T-helper 1 cell treated with Interleukin-12 subunit alpha and Interleukin-12 subunit beta and Interleukin-4 antibody, amounts not matched to agents 30 μg/mL and 1 μg/mL, for 36 hours (primary cell): ENCODE results near the gene TMEM183A.

Experiments used
- H3K27ac Mint-ChIP-seq: one replicate; pipeline ENCODE4 v1.8.0; 2021; ENCODE audit warnings: mild to moderate bottlenecking, mixed read lengths
- H3K27me3 Mint-ChIP-seq: one replicate; pipeline ENCODE4 v1.8.0; 2021; ENCODE audit warnings: low read depth, mixed read lengths
- H3K36me3 Mint-ChIP-seq: one replicate; pipeline ENCODE4 v1.8.0; 2021; ENCODE audit warnings: low read depth, mixed read lengths
- H3K4me1 Mint-ChIP-seq: one replicate; pipeline ENCODE4 v1.8.0; 2021; ENCODE audit warnings: low read depth, mixed read lengths
- H3K4me3 Mint-ChIP-seq: one replicate; pipeline ENCODE4 v1.8.0; 2021; ENCODE audit warnings: mild to moderate bottlenecking, moderate library complexity, mixed read lengths
- H3K9me3 Mint-ChIP-seq: one replicate; pipeline ENCODE4 v1.8.0; 2021; ENCODE audit warnings: mixed read lengths

Gene TMEM183A

GRCh38 chr1:203033287-203033686 lies 26.1 kb downstream of the TMEM183A start:
- Mint-ChIP-seq H3K4me3 (no peak overlapping the region), H3K4me1 (peaks cover 11% of the 10 kb centered on the region), H3K9me3 (no peaks in the 10 kb centered on the region), H3K27me3 (no peaks in the 10 kb centered on the region), H3K27ac (no peak overlapping the region), H3K36me3 (no peaks in the 10 kb centered on the region)

DNA sequence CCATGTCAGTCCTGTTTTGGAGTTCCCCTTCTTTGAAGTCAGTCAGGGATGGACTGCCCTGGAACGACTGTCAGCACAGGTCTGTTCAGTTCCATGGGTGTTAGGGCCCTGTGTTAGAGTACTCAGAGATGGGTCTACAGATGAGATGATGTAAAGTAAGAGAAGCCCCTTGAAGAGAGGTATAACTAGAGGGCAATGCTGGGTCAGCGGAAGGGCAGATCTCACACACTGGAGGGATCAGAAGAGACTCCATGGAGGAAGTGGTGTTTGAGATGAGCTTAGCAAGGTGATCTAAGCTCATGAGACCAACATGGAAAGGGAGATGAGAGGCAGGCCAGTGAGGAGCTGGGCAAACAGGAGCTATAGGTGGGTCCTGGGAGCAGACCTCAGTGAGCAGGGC lies 26.7 kb downstream of the TMEM183A start:
- peaks cover 8% of the 10 kb centered on the region for H3K4me1 Mint-ChIP-seq
- no peak overlapping the region for H3K4me3 Mint-ChIP-seq
- H3K27me3 Mint-ChIP-seq: no peaks in the 10 kb centered on the region
- H3K27ac Mint-ChIP-seq: no peak overlapping the region
- H3K9me3 Mint-ChIP-seq: no peaks in the 10 kb centered on the region
- H3K36me3 Mint-ChIP-seq: no peaks in the 10 kb centered on the region

DNA sequence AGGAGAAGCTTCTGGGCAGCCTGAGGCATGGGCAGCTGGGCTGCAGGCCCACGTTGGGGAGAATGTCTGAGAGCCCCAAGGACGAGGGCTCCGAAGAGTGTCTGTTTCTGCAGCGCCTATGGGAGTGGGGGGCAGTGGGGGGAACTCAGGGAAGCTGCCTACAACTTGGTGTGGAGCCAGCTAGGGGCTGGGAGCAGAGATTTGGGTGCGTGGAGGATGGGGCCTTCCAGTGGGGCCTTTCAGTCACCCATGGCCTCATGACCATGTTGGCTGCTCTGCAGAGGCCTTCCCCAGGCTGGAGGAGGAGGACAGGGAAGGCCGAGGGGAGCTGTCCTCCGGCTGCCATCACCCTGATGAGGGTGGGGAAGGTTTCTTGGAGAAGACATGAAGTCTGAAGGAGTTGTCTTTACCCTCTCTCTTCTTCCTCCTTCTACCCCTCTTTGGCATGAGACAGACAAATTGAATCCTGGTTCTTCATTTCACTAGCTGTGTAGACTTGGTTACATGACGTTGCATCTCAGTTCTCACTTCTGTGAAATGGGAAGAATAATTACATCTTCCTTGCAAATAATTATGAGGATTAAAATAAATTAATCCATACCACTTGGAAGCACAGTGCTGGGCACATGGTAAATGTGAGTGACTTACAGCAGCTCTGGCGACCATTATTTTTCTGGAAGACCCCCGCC lies 27.4 kb downstream of the TMEM183A start:
- peaks cover 10% of the 10 kb centered on the region for H3K4me1 Mint-ChIP-seq
- H3K27ac Mint-ChIP-seq: no peak overlapping the region
- no peaks in the 10 kb centered on the region for H3K36me3 Mint-ChIP-seq
- H3K9me3 Mint-ChIP-seq: no peaks in the 10 kb centered on the region
- no peaks in the 10 kb centered on the region for H3K27me3 Mint-ChIP-seq
- no peak overlapping the region for H3K4me3 Mint-ChIP-seq

DNA sequence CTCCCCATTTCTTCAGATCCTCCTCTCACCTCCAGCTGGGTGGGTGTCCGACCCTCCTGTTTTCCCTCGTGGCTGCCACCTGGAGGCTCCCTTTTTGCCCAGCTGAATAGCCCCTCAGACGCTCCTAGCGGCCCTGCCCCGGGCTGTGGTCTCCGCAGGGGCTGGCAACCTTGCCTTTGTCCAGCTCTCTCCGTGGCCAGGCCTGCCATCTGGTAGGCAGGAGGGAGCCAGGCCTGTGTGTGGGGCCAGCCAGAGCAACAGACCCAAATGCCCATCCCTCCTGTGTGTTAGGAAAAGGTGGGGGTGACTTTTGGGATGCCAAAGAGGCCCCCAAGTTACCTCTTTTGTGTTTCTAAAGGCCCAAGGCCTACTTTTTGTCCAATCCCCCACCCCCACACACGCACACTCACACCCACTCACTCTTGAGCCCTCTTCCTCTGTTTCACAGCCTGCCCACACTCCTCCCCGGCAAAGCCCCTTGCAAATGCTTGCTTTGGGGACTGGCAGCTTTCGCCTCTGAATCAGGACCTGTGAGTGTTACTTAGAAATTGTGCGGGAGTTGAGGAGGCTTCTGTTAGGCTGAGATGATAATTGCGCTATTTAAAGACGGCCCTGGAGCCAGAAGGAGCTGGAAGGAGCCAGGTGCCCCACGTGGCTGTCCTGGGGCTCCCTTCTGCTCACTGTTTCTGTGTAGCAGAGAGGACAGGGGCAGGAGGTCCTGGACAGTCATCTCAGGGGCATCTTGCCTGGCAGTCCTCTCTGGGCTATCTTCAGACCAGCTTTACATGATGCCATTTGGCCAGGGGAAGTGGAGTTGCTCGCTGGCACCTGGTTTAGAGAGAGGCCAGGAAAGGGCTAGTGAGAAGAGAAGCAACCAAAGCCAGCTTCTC lies 28.2 kb downstream of the TMEM183A start:
- no peak overlapping the region for H3K4me3 Mint-ChIP-seq
- no peaks in the 10 kb centered on the region for H3K9me3 Mint-ChIP-seq
- H3K36me3 Mint-ChIP-seq: no peaks in the 10 kb centered on the region
- no peaks in the 10 kb centered on the region for H3K27me3 Mint-ChIP-seq
- no peak overlapping the region for H3K27ac Mint-ChIP-seq
- peaks cover 10% of the 10 kb centered on the region for H3K4me1 Mint-ChIP-seq

DNA sequence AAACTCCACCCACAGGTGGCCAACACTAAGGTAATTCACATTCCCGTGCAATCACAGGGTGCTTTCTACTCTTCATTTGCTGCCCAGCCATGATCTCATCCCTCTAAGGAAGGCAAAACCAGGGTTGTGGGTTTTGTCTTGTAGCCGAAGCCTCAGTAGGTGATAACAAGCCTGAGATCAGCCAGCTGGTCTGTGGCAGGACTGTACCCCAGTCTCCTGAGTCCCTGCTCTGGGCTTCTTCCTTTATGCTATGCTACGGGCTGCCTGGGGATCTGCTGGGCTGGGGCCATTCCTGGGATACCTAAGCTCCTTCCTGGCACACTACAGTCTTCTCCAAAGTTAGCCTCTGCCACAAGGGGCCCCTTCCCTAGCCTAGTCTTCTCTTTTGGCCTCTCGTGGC lies 29.0 kb downstream of the TMEM183A start:
- no peaks in the 10 kb centered on the region for H3K9me3 Mint-ChIP-seq
- no peak overlapping the region for H3K4me3 Mint-ChIP-seq
- H3K27me3 Mint-ChIP-seq: no peaks in the 10 kb centered on the region
- H3K4me1 Mint-ChIP-seq: peaks cover 10% of the 10 kb centered on the region
- H3K36me3 Mint-ChIP-seq: no peaks in the 10 kb centered on the region
- H3K27ac Mint-ChIP-seq: no peak overlapping the region

DNA sequence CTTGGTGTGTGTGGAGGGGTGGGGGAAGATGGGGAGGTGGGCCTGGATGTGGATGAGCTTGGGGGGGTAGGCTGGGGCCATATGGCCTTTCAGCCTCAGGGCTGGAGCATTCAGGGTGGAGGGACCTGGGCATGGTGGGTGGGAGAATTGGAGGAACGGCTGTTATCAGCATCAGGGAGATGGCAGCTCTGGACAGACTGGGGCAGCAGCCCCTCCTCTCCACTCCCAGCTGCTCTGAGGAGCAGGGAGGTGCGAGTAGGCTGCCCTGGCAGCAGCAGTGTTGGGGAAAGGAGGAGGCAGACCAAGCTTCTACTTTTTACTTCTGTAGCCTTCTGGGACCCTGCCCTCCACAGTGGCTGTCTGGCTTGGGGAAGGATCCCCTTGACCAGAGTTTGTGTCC lies 29.4 kb downstream of the TMEM183A start:
- Mint-ChIP-seq H3K4me3 (no peak overlapping the region), H3K27ac (no peak overlapping the region), H3K4me1 (peaks cover 10% of the 10 kb centered on the region), H3K27me3 (no peaks in the 10 kb centered on the region), H3K9me3 (no peaks in the 10 kb centered on the region), H3K36me3 (no peaks in the 10 kb centered on the region)

DNA sequence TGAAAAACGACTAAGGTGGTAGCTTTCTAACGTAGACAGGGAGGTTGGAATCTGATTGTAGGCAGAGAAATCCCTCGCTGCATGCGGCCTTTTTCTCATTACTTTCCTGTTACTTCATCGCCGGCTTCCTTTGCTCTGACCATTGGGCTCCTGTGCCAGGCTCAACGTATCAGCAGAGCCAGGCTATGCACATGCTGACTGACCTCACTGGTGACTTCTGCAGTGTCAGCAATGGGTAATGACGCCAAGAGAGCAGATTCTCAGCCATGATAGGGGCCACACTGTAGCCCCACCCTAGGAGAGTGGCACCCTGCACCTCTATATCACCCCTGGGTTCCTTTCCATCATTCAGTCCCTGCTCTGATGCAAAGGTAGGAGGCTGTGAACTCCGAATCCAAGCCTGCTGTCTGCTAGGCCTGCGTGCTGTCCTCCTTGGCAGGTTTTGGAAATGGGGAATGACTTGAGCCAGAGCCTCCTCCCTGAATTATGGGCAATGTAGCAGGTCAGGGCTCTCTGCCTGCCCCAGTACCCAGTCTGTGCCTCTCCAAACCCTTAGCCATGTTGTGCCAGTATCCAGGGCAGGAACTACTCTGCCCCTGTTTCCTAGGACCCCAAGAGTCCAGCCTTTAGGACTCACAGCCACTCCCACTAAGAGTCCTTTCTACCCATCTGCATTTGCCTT lies 30.5 kb downstream of the TMEM183A start:
- Mint-ChIP-seq H3K36me3 (no peaks in the 10 kb centered on the region), H3K4me1 (peaks cover 10% of the 10 kb centered on the region), H3K4me3 (no peak overlapping the region), H3K27ac (no peak overlapping the region), H3K9me3 (no peaks in the 10 kb centered on the region), H3K27me3 (no peaks in the 10 kb centered on the region)

GRCh38 chr1:203038217-203038741 lies 31.1 kb downstream of the TMEM183A start:
- Mint-ChIP-seq H3K4me3 (no peak overlapping the region), H3K36me3 (peaks cover 2% of the 10 kb centered on the region), H3K9me3 (no peaks in the 10 kb centered on the region), H3K4me1 (peaks cover 10% of the 10 kb centered on the region), H3K27ac (no peak overlapping the region), H3K27me3 (no peaks in the 10 kb centered on the region)

DNA sequence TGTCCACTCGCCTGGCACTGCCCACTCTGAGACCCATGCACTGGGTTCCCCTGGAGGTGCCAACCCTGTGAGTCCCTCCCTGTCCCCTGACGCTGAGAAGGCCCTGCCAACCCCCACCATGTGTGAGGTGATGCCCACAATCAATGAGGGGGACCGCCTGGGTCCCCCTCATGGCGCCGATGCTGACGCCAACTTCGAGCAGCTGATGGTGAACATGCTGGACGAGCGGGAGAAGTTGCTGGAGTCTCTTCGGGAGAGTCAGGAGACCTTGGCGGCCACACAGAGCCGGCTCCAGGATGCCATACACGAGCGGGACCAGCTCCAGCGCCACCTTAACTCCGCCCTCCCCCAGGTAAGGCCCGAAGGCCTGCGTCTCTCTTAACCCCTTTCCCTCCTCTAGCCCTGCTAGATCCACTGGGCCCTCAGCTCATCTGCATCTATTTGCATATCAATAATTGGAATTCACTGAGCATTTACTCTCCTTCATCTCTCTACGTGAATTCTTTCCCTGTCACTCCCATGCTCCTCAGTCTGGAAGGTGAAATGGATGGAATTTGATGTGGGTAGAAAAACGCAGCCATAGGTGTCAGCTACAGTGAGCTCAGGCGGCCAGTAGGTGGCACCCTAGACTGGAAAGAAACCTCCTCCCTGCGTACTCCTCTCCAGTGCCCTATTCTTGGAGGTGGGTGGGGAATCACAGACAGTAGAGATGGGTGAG lies 31.9 kb downstream of the TMEM183A start:
- Mint-ChIP-seq H3K36me3 (peaks cover 2% of the 10 kb centered on the region), H3K27ac (no peak overlapping the region), H3K27me3 (no peaks in the 10 kb centered on the region), H3K9me3 (no peaks in the 10 kb centered on the region), H3K4me1 (peaks cover 7% of the 10 kb centered on the region), H3K4me3 (no peak overlapping the region)

GRCh38 chr1:203039609-203040512 lies 32.7 kb downstream of the TMEM183A start:
- no peaks in the 10 kb centered on the region for H3K9me3 Mint-ChIP-seq
- peaks cover 3% of the 10 kb centered on the region for H3K36me3 Mint-ChIP-seq
- H3K4me3 Mint-ChIP-seq: no peak overlapping the region
- H3K4me1 Mint-ChIP-seq: peaks cover 6% of the 10 kb centered on the region
- H3K27ac Mint-ChIP-seq: no peak overlapping the region
- H3K27me3 Mint-ChIP-seq: no peaks in the 10 kb centered on the region

DNA sequence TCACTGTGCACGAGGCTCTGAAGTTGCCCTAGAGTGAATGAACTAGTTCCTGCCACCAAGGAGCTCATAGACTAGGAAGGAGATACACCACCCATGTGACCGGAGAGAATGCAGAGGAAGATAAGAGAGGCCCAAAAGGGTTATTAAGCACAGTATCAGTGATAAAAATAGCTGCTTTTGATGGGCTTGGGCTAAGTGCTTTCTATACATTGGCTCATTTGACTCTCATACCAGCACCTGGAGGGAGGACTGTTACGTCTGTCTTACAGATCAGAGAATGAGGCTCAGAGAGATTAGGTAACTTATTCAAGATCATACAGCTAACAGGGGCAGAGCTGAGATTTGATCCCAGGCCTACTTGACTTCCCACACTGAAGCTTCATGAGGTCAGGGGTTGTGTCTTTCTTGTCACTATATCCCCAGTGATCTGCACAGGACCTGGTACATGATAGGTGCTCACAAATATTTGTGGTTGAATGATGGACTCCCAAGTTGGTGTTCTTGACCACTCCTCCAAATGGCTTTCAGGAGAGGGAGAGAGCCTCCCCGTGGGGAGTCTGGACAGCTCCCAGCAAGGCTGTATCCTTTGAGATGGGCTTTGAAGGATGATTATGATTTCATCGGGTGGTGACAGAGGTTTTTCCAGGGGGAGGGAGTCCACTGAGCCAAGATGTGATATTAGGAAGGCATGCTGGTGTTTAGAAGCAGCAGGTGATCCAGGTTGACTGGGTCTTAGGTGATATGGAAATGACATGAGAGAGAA lies 33.5 kb downstream of the TMEM183A start:
- Mint-ChIP-seq H3K27ac (no peak overlapping the region), H3K9me3 (no peaks in the 10 kb centered on the region), H3K4me3 (no peak overlapping the region), H3K27me3 (no peaks in the 10 kb centered on the region), H3K4me1 (peaks cover 6% of the 10 kb centered on the region), H3K36me3 (peaks cover 5% of the 10 kb centered on the region)

DNA sequence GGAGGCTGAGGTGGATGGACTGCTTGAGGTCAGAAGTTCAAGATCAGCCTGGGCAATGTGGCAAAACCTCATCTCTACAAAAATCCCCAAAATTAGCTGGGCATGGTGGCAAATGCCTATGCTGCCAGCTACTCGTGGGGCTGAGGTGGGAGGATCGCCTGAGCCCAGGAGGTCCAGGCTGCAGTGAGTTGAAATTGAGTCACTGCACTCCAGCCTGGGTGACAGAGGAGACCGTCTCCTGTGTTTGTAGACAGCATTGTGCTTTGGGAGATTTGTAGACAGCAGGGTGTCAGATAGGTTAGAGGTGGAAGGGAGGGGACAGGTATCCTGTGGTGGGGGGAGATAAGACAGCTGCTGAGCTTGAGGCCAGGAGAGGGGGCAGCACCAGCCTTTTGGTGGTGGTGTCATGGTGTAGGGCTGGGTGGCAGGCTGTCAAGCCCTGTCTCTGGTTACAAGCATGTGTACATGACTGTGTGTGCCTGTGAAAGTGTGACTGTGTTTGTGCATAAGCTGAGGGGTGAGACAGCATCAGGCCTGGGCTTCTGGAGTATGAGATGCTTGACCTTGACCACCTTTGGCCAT lies 34.3 kb downstream of the TMEM183A start:
- Mint-ChIP-seq H3K27me3 (no peaks in the 10 kb centered on the region), H3K27ac (no peak overlapping the region), H3K9me3 (no peaks in the 10 kb centered on the region), H3K4me1 (peaks cover 6% of the 10 kb centered on the region), H3K36me3 (peaks cover 5% of the 10 kb centered on the region), H3K4me3 (no peak overlapping the region)
